GM18907 (cell line): ENCODE data around the gene USP51.
"Not testable (repeated sequence)": the region's sequence is repeated elsewhere in the genome, so short reads cannot be mapped to it uniquely, and the experiment has no call there.

ENCODE experiments used
- ATAC-seq: cut with Tn5 transposase; IDR thresholded peaks from one replicate; pipeline ENCODE4 v1.9.1; 2021; ENCODE audit warnings: mild to moderate bottlenecking, moderate library complexity; ENCODE audit not compliant: unreplicated experiment

USP51 gene

DNA sequence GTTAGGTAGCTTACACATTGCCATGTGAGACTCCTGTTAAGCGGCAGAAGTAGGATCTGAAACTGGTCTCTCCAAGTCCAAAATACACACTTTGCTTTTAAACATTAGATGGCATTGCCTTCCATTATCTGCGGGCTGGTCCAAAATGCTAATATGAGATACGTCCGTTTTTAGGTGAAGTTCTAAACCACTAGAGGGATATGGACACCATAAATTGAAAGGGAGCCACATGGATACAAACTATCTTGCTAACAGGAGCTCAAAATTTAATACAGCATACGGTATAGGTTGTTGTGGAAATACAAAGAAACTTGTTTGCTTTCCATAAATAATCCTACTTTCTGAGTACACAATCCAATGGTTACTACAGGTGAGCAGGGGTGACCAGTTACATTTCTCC is 23.9 kb downstream of the USP51 start:
- ATAC-seq, result not testable (repeated sequence)

DNA sequence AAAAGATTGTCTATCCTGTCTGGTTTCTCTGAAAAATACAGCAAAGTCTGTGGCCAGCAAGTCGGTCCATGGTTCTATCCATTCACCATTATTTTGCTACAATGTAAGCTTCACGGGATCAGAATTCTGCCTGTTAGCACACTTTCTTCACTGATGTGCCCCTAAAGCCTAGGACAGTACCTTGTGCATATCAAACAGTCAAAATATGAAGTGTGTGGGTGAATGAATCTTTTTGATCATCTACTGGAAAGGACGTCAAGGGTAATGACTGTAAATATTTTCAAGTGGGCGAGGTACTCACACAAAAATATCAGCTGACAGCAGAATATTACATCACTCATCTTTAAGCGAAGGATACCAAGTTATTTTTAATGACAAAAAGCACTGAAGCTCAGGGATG is 24.5 kb downstream of the USP51 start:
- ATAC-seq, result not testable (repeated sequence)

DNA sequence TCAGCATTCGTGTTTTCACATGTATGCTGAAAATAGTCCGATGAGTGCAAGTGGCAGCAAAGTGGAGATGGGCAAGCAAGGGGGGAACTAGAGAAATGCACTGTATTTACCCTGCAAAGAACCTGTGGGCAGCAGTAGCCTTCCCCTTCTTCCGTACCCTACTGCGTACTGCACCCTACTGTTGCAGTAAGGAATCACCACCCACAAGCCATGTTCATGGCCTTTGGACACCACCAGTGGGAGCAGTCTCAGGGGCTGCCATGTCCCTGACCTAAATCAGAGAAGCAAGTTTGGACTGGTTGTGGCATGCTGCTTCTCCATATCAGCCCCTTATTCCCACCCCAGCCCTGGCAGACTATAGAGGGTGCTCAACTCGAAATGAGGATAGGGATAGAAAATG is 25.6 kb downstream of the USP51 start:
- ATAC-seq, result not testable (repeated sequence)

DNA sequence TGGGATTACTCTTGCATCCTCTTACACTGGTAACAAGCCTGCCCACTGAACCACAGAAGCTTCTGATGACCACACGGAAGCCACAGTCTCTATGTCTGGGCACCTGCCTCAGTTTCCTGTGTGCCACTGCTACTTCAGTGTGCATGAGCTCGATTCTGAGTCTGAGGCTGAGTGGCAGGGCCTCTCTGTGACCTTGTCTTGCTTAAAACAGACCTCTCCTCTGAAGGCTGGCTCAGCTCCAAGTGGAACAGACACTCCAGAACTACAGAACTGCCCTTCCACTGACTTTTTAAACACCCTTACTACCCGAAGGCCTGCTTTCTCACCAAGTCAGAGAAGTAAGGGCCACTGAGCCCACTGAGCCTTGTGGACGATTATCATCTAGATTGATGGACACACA is 29.7 kb downstream of the USP51 start:
- not testable (repeated sequence) for ATAC-seq

DNA sequence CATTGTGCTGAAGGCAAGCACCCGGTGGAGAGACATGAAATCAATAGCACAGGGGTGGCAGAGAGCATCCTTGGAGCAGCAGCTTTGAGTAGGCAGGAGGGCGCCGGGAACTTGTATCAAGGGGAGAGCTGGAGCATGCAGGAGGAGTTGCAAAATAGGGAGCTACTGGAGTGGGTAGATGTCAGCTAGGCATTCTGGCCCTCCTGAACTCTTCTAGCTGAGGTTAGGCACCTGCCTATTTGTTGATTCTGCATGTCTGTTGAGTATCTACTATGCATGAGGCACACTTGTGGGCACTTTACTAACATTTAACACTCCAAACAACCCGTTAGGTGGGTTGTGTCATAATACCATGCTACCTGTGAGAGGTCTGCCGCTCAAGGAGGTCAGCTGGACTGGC is 30.2 kb downstream of the USP51 start:
- not testable (repeated sequence) for ATAC-seq

DNA sequence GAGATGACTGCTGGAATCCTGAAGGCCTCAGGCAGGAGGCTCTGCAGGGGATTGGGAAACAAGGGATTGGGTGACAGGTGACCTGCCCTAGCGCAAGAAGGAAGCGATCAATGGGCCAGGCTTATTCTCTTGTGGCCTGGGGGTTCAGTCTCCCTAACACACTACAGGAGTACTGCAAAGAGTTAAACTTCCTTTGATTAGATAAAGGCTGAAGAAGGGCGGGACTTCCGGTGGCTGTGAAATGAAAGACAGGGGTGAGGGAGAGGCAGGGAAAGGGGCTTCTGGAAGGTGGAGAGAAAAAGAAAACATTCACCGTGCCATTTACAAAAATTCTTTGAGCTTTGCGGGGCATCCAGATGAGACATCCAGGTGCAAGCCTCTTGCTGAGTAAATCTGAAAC is 33.9 kb downstream of the USP51 start:
- ATAC-seq, result not testable (repeated sequence)

DNA sequence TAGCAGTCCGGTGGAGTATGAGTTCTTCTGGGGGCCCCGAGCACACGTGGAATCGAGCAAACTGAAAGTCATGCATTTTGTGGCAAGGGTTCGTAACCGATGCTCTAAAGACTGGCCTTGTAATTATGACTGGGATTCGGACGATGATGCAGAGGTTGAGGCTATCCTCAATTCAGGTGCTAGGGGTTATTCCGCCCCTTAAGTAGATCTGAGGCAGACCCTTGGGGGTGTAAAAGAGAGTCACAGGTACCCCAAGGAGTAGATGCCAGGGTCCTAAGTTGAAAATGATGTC is 36.9 kb downstream of the USP51 start:
- peak; percentile 3 for ATAC-seq

DNA sequence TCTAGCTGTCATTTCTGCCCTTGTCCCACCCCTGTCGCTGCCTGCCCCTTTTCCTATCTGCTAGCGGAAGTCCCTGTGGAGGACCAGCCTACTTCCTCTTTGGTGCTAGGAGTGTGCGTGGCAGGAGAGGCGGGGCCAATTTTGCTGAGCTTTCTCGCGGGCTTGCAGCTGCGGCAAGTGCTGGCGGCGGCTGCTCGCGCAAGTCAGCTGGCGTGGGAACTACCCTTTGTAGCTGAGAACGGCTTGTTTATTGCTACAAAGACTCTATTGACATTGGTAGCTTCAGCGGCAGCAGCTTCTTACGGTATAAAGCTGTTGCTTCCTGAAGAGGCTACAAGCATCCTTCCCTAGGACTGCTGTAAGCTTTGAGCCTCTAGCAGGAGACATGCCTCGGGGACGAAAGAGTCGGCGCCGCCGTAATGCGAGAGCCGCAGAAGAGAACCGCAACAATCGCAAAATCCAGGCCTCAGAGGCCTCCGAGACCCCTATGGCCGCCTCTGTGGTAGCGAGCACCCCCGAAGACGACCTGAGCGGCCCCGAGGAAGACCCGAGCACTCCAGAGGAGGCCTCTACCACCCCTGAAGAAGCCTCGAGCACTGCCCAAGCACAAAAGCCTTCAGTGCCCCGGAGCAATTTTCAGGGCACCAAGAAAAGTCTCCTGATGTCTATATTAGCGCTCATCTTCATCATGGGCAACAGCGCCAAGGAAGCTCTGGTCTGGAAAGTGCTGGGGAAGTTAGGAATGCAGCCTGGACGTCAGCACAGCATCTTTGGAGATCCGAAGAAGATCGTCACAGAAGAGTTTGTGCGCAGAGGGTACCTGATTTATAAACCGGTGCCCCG is 37.4 kb downstream of the USP51 start, which contains the start of gene MAGEH1:
Gene MAGEH1 (plus strand): TSS at position 138 of the 843 bp plus-strand sequence. CDS start 248 bp downstream, at position 386.
- ATAC-seq, result peak; percentile 99

DNA sequence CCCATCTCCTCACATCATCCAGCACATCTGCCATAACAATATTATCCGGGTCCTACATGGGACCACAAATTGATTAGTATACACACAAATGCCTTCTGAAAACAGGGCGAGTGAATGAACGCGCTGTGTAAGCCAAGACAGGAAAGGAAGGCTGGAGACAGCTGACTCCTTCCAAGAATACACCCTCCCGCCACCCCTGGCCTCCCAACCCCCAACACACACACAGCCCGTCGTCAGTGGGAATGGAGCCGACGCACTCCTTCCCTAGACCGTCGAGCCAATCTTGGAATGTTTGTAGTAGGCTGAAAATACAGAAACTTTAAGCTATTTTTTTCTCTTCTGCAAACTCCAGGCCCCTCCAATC is 38.0 kb downstream of the USP51 start:
- ATAC-seq, result peak; percentile 33

DNA sequence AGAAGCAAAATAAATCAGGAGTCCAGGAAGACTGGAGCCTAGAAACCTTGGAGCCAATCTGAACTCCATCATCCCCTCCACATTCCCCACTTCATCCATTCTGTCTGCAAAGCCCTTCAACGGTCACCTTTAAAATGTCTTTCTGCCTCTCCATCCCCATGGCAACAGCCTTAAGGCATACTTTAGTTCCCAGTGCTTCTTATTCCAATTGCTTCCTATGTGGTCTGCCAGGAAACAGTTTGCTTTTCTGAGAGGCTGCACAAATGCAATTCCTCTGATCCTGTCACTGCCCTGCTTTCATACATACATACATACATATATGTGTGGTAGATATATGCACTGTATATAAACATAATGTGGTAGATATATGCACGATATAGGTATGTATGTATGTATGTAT is 38.5 kb downstream of the USP51 start:
- no peak for ATAC-seq

DNA sequence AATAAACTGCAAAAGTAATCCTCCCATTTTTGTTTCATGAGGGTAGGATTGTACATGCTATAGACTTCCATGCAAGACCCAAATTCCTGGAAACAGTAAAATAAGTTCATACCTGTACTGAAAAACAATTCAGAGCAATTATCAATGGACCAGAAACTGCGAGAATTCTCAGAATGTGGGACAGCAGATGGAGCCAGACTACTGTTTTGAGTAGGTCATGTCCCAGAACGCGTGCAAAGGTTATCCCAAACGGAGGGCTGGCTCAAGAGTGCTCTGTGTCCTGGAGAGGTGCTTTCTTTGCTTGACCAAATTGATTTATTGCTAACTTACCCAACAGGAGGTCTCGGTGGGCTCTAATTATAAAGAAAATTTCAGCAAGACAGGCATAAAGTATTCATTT is 39.4 kb downstream of the USP51 start:
- no peak for ATAC-seq

DNA sequence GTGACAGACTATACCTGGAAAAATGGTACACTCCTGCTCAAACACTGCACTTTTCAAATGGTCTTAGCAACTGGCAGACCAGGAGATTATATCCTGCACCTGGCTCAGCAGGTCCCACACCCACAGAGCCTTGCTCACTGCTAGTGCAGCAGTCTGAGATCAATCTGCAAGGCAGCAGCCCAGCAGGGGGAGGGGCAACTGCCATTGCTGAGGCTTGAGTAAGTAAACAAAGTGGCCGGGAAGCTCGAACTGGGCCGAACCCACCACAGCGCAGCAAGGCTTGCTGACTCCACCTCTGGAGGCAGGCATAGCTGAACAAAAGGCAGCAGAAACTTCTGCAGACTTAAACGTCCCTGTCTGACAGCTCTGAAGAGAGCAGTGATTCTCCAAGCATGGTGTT is 46.2 kb downstream of the USP51 start:
- not testable (repeated sequence) for ATAC-seq
